Skin of body (tissue), 2 donors: ENCODE measurements around the gene KANK2. TPM values are rescaled to one million over a fixed set of nuclear protein-coding genes. Genes with fewer than 3 reads are reported as not detected.
A peak's percentile ranks its signal among the peaks of the same experiment; 100 is the strongest.

Experiments
- DNase-seq: peaks from one replicate; lab custom pipeline; 2025; lab: John Stamatoyannopoulos, UW
- total RNA-seq: library from RNA; depleted of rRNA; stranded (reverse); fragments of >200 nt; gene quantifications from one replicate; pipeline ENCODE4 v1.2.3, GENCODE V29; 2014

Gene KANK2
- total RNA-seq, 1 donor from 2014 or later, result 62.5 TPM

- DNase-seq, result no peak
Measured at GRCh38 chr19:11226716-11227166, 29.4 kb upstream of the KANK2 start.

- DNase-seq, result no peak
Measured at GRCh38 chr19:11225815-11226214, 28.5 kb upstream of the KANK2 start.

- DNase-seq, result no peak
Measured at GRCh38 chr19:11225172-11225571, 27.8 kb upstream of the KANK2 start.

GRCh38 chr19:11224429-11224828 is 27.1 kb upstream of the KANK2 start:
- no peak for DNase-seq

GRCh38 chr19:11223200-11223599 is 25.9 kb upstream of the KANK2 start:
- DNase-seq, result no peak

- no peak for DNase-seq
Measured at GRCh38 chr19:11221082-11221598, 23.8 kb upstream of the KANK2 start.

- DNase-seq, result no peak
Measured at GRCh38 chr19:11214387-11214786, 17.0 kb upstream of the KANK2 start.

- DNase-seq, result no peak
Measured at GRCh38 chr19:11210656-11210928, 13.2 kb upstream of the KANK2 start.

GRCh38 chr19:11209839-11210655 is 12.7 kb upstream of the KANK2 start:
- peak; percentile 53 for DNase-seq

GRCh38 chr19:11208561-11209471 is 11.5 kb upstream of the KANK2 start:
- DNase-seq, result no peak

GRCh38 chr19:11205939-11206570 is 8.7 kb upstream of the KANK2 start:
- DNase-seq, result no peak

GRCh38 chr19:11204943-11205349 is 7.6 kb upstream of the KANK2 start:
- DNase-seq, result no peak

- no peak for DNase-seq
Measured at GRCh38 chr19:11204076-11204602, 6.8 kb upstream of the KANK2 start.

GRCh38 chr19:11203194-11204075 is 6.1 kb upstream of the KANK2 start:
- DNase-seq, result peak; percentile 52

GRCh38 chr19:11202488-11203193 is 5.3 kb upstream of the KANK2 start:
- DNase-seq, result no peak

- DNase-seq, result no peak
Measured at GRCh38 chr19:11201791-11202190, 4.4 kb upstream of the KANK2 start.

GRCh38 chr19:11200931-11201330 is 3.6 kb upstream of the KANK2 start:
- DNase-seq, result no peak

GRCh38 chr19:11200015-11200574 is 2.8 kb upstream of the KANK2 start:
- no peak for DNase-seq

GRCh38 chr19:11199517-11199916 is 2.2 kb upstream of the KANK2 start:
- DNase-seq, result no peak
